Loucy (cell line): ENCODE measurements around the gene JAK3.

Source experiments
- CTCF ChIP-seq: fragments of 200-600 bp; sonication (generic); conservative IDR thresholded peaks from 2 replicates; pipeline ENCODE4 v1.5.1; 2014; ENCODE audit warnings: mild to moderate bottlenecking, antibody characterized with exemption, low read length
- EZH2phosphoT487 ChIP-seq: fragments of 200-600 bp; IDR thresholded peaks from 2 replicates; pipeline ENCODE4 v1.6.1; 2018; ENCODE audit warnings: antibody characterized with exemption, mild to moderate bottlenecking, moderate library complexity, borderline replicate concordance

- TF ChIP-seq CTCF, result peak; percentile 82
- TF ChIP-seq EZH2phosphoT487, result no peak
Measured at GRCh38 chr19:17784201-17785008, 63.4 kb downstream of the JAK3 start.
